ENCODE data around the gene PGC.

GRCh38 chr6:41692080-41692675, 55.0 kb downstream of the PGC start:
- TF ChIP-seq, protein P1, sequence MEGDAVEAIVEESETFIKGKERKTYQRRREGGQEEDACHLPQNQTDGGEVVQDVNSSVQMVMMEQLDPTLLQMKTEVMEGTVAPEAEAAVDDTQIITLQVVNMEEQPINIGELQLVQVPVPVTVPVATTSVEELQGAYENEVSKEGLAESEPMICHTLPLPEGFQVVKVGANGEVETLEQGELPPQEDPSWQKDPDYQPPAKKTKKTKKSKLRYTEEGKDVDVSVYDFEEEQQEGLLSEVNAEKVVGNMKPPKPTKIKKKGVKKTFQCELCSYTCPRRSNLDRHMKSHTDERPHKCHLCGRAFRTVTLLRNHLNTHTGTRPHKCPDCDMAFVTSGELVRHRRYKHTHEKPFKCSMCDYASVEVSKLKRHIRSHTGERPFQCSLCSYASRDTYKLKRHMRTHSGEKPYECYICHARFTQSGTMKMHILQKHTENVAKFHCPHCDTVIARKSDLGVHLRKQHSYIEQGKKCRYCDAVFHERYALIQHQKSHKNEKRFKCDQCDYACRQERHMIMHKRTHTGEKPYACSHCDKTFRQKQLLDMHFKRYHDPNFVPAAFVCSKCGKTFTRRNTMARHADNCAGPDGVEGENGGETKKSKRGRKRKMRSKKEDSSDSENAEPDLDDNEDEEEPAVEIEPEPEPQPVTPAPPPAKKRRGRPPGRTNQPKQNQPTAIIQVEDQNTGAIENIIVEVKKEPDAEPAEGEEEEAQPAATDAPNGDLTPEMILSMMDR (IDR thresholded peaks at IDR 0.05): no peak
- TF ChIP-seq POLR2A (IDR thresholded peaks at IDR 0.05): no peak
